Measurements from ENCODE around the gene DHRS4. TPM values are rescaled to one million over a fixed set of nuclear protein-coding genes. Genes with fewer than 3 reads are reported as not detected.

The DHRS4 gene
- polyA plus RNA-seq, 4 donors: 47.4 to 60.4 (median 56.5) TPM

Other genes with a start within 250 kb of the DHRS4 start
- gene DHRS4L2, start 35.2 kb downstream of the DHRS4 start, polyA plus RNA-seq (ENCODE audit: insufficient read length in 4 of 4): 10 to 100 TPM; 28.4 to 43.5 (median 36.9) TPM
- gene CARMIL3, start 98.2 kb downstream of the DHRS4 start, polyA plus RNA-seq (ENCODE audit: insufficient read length in 4 of 4): 1 to 10 TPM; 1.3 to 2.4 (median 1.7) TPM
- under 1 TPM in 1 of 4 donors, not detected in 3; 0.11 TPM for gene CPNE6, start 117.8 kb downstream of the DHRS4 start, polyA plus RNA-seq (ENCODE audit: insufficient read length in 4 of 4)
- 10 to 100 TPM; 28.6 to 35.6 (median 30.8) TPM for gene PCK2, start 140.5 kb downstream of the DHRS4 start, polyA plus RNA-seq (ENCODE audit: insufficient read length in 4 of 4)
- gene DCAF11, start 161.0 kb downstream of the DHRS4 start, polyA plus RNA-seq (ENCODE audit: insufficient read length in 4 of 4): 10 to 100 TPM; 77.2 to 88.6 (median 83.0) TPM
- 1 to 10 TPM; 2.2 to 5.2 (median 3.0) TPM for gene NRL, start 161.2 kb downstream of the DHRS4 start, polyA plus RNA-seq (ENCODE audit: insufficient read length in 4 of 4)
- 1 to 10 TPM in 3 of 4 donors, under 1 TPM in 1; 0.48 to 2.2 (median 1.3) TPM for gene FITM1, start 176.9 kb downstream of the DHRS4 start, polyA plus RNA-seq (ENCODE audit: insufficient read length in 4 of 4)
- gene PSME1, start 182.4 kb downstream of the DHRS4 start, polyA plus RNA-seq (ENCODE audit: insufficient read length in 4 of 4): 100 to 1,000 TPM; 185 to 235 (median 203) TPM
- 10 to 100 TPM; 12.3 to 29.3 (median 22.3) TPM for gene EMC9, start 187.8 kb downstream of the DHRS4 start, polyA plus RNA-seq (ENCODE audit: insufficient read length in 4 of 4)
- 100 to 1,000 TPM; 150 to 177 (median 159) TPM for gene PSME2, start 192.8 kb downstream of the DHRS4 start, polyA plus RNA-seq (ENCODE audit: insufficient read length in 4 of 4)
- gene RNF31, start 193.7 kb downstream of the DHRS4 start, polyA plus RNA-seq (ENCODE audit: insufficient read length in 4 of 4): 10 to 100 TPM; 43.6 to 60.2 (median 57.7) TPM
- gene IRF9, start 207.5 kb downstream of the DHRS4 start, polyA plus RNA-seq (ENCODE audit: insufficient read length in 4 of 4): 10 to 100 TPM; 52.3 to 68.0 (median 59.7) TPM
- gene REC8, start 218.3 kb downstream of the DHRS4 start, polyA plus RNA-seq (ENCODE audit: insufficient read length in 4 of 4): 10 to 100 TPM; 46.0 to 93.7 (median 68.0) TPM
- gene IPO4, start 235.0 kb downstream of the DHRS4 start, polyA plus RNA-seq (ENCODE audit: insufficient read length in 4 of 4): 10 to 100 TPM; 32.7 to 40.9 (median 37.0) TPM
- 10 to 100 TPM; 31.9 to 52.0 (median 43.9) TPM for gene TM9SF1, start 241.7 kb downstream of the DHRS4 start, polyA plus RNA-seq (ENCODE audit: insufficient read length in 4 of 4)

Data from left renal cortex interstitium (tissue), 4 donors.